ENCODE results near the gene CDK6.
A peak's percentile ranks its signal among the peaks of the same experiment; 100 is the strongest.

CDK6 gene

DNA sequence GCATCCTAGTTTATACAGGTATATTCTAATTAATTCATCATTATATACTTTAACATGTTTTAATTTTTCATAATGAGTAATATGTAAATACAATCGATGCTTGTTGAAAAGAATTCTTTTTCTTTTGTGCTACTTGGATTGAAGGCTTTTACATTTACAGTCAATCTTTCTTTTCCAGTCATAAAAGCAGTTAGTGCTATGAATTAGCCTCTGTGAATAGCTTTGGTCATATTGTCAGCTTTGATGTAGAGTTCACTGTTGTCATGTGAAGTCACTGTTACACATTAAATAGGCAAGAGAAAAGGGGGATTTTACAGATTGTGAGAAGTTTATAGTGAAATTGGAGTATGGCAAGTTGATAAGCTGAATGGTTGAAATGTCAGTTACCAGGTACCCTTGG lies 142.9 kb downstream of the CDK6 start:
- H3K27me3 Mint-ChIP-seq (ENCODE audit: low read depth): no peaks in the 10 kb centered on the region
- H3K9me3 Mint-ChIP-seq: peaks cover 2% of the 10 kb centered on the region
- peaks cover 27% of the 10 kb centered on the region for H3K36me3 Mint-ChIP-seq (ENCODE audit: low read depth)
- TF ChIP-seq, protein P1, sequence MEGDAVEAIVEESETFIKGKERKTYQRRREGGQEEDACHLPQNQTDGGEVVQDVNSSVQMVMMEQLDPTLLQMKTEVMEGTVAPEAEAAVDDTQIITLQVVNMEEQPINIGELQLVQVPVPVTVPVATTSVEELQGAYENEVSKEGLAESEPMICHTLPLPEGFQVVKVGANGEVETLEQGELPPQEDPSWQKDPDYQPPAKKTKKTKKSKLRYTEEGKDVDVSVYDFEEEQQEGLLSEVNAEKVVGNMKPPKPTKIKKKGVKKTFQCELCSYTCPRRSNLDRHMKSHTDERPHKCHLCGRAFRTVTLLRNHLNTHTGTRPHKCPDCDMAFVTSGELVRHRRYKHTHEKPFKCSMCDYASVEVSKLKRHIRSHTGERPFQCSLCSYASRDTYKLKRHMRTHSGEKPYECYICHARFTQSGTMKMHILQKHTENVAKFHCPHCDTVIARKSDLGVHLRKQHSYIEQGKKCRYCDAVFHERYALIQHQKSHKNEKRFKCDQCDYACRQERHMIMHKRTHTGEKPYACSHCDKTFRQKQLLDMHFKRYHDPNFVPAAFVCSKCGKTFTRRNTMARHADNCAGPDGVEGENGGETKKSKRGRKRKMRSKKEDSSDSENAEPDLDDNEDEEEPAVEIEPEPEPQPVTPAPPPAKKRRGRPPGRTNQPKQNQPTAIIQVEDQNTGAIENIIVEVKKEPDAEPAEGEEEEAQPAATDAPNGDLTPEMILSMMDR (IDR thresholded peaks at IDR 0.05; ENCODE audit: unreplicated experiment in 3 of 3): no peak
- peak overlapping the region; percentile 36 to 58 (median 38) for H3K27ac Mint-ChIP-seq
- peak overlapping the region in 1 of 3 experiments; percentile 32 for H3K4me3 Mint-ChIP-seq
- H3K4me1 Mint-ChIP-seq: peaks cover 45% of the 10 kb centered on the region

DNA sequence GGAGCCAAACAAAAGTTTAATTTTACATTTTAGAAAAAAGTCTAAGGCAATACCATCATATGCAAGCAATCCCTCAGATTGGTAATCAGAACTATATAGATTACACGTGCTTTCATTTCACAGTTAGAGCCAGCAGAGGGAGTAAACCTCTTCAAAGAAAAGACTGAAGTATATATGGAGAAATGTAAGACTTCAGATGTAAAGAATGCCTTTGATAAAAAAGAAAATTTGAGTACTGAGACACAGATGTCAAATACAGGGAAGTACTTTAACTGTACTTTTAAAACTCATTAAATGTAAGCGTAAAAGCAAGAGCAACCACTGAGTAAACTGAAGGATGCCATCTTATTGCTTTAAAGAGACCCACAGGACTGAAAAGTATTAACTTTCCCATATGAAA lies 144.8 kb downstream of the CDK6 start:
- peak overlapping the region in 1 of 3 experiments; percentile 5 for H3K4me3 Mint-ChIP-seq
- peaks cover 2% of the 10 kb centered on the region for H3K9me3 Mint-ChIP-seq
- peaks cover 29% of the 10 kb centered on the region for H3K4me1 Mint-ChIP-seq

DNA sequence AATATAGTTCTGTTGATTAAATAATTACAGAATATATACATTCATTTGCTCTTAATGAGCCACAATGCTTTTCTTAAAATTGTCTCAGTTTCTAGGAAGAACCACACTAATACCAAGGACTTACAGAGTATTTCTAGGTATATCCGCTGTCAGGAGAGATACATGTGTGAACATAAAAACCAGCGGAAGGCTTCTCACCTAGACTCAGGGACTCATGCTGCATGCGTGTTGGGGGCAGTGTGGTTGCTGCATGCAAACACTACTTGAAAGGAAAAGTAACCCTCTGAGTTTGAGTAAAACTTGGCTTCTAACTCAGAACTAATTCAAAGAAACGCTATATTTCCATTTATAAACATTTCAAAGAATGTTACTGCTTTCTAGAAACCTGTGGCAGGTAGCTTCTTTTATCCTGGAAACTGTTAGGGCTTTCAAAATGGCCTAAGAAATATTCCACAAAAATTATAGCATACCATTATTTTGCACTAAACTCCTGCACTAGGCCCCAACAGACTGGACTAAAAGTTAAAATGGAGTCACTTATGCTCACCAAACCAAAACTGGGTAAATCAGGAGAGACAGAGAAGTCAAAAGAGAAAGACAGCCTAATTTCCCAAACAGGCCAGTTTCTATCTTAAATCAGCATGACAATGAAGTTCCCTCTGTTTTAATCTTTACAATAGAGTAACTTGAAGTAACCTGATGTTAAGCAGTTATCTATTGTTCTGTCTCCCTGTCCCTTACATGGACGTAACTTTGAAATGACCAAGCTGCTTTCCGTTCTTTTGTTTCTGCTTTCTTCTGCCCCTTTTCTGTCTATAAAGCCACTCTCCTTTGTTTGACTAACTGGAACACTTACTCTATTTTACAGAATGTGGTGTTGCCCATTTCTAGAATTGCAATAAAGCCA lies 151.0 kb downstream of the CDK6 start:
- no peaks in the 10 kb centered on the region for H3K27me3 Mint-ChIP-seq (ENCODE audit: low read depth)
- H3K36me3 Mint-ChIP-seq (ENCODE audit: low read depth): peaks cover 28% of the 10 kb centered on the region
- H3K4me1 Mint-ChIP-seq: peaks cover 20% of the 10 kb centered on the region
- no peak overlapping the region for H3K27ac Mint-ChIP-seq
- no peak overlapping the region for H3K4me3 Mint-ChIP-seq
- peaks cover 1% of the 10 kb centered on the region for H3K9me3 Mint-ChIP-seq
- TF ChIP-seq, protein P1 (IDR thresholded peaks at IDR 0.05; ENCODE audit: unreplicated experiment in 3 of 3): no peak

More for the DNA sequence above, 144.8 kb downstream of the CDK6 start:
- Mint-ChIP-seq H3K36me3 (ENCODE audit: low read depth) (peaks cover 34% of the 10 kb centered on the region), H3K27ac (peak overlapping the region; percentile 41 to 86 (median 64)), H3K27me3 (ENCODE audit: low read depth) (no peaks in the 10 kb centered on the region)
- TF ChIP-seq, protein P1 (IDR thresholded peaks at IDR 0.05; ENCODE audit: unreplicated experiment in 3 of 3): peak; percentile 44 to 68 (median 53)

DNA sequence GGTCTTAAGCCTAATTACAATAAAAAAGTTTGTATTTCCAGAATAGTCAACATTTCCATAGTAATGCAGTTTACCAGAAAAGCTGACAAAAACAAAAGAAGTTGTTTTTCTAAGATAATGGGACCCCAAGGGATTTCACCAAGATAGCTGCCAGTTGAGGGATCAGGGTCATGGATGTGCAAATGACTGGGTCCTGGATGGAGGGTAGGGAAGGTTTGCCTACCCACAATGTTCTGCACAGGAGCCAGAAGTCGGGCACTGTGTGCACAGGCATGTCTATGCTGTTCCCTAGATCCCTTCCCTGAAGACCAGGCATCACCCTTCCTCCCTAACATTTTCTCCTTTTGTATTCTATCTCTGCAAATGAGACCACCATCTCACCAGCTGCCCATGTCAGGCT lies 152.1 kb downstream of the CDK6 start:
- peaks cover 20% of the 10 kb centered on the region for H3K4me1 Mint-ChIP-seq
- H3K27ac Mint-ChIP-seq: no peak overlapping the region
- no peaks in the 10 kb centered on the region for H3K27me3 Mint-ChIP-seq (ENCODE audit: low read depth)
- H3K9me3 Mint-ChIP-seq: no peaks in the 10 kb centered on the region
- TF ChIP-seq, protein P1 (IDR thresholded peaks at IDR 0.05; ENCODE audit: unreplicated experiment in 3 of 3): no peak
- peaks cover 17% of the 10 kb centered on the region for H3K36me3 Mint-ChIP-seq (ENCODE audit: low read depth)
- H3K4me3 Mint-ChIP-seq: no peak overlapping the region

DNA sequence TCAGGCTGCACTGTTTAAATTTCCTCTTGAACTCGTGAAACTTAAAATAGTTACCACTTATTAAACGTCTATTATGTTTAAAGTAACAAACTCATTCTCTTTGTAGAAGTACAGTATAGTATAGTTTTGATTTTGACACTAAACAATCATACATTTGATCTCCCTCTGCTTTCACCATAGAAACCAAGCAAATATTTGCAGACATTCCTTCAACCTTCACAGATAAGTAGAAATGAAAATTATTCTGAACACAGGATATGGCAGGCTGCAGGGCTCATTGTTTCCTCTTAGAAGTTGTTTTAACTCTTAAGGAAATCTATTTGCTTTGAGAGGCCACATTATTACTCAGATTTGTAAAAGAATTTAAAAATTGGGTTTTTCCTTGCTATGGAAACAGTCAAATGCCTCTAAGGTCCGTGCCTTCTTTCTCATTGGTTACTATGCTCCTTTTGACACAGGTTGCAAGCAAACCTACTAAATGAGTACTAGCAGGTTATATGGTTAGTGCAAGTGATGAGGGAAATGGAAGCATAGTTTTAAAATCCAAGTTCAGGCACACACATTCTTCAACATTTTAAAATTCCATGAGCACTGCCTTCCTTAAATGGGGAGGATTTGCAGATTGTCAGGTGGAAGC lies 153.4 kb downstream of the CDK6 start:
- peak overlapping the region in 2 of 3 experiments; percentile 28 to 29 for H3K27ac Mint-ChIP-seq
- no peaks in the 10 kb centered on the region for H3K9me3 Mint-ChIP-seq
- TF ChIP-seq, protein P1 (IDR thresholded peaks at IDR 0.05; ENCODE audit: unreplicated experiment in 3 of 3): no peak
- H3K36me3 Mint-ChIP-seq (ENCODE audit: low read depth): peaks cover 8% of the 10 kb centered on the region
- peaks cover 20% of the 10 kb centered on the region for H3K4me1 Mint-ChIP-seq
- no peak overlapping the region for H3K4me3 Mint-ChIP-seq
- no peaks in the 10 kb centered on the region for H3K27me3 Mint-ChIP-seq (ENCODE audit: low read depth)
